Globus pallidus (tissue), 1 donor: Measurements from ENCODE around the gene TOR2A.

Source experiments
- DNase-seq: peaks from one replicate; pipeline ENCODE4 v3.0.0-alpha.2; 2015; ENCODE audit warnings: low spot score

TOR2A gene

DNA sequence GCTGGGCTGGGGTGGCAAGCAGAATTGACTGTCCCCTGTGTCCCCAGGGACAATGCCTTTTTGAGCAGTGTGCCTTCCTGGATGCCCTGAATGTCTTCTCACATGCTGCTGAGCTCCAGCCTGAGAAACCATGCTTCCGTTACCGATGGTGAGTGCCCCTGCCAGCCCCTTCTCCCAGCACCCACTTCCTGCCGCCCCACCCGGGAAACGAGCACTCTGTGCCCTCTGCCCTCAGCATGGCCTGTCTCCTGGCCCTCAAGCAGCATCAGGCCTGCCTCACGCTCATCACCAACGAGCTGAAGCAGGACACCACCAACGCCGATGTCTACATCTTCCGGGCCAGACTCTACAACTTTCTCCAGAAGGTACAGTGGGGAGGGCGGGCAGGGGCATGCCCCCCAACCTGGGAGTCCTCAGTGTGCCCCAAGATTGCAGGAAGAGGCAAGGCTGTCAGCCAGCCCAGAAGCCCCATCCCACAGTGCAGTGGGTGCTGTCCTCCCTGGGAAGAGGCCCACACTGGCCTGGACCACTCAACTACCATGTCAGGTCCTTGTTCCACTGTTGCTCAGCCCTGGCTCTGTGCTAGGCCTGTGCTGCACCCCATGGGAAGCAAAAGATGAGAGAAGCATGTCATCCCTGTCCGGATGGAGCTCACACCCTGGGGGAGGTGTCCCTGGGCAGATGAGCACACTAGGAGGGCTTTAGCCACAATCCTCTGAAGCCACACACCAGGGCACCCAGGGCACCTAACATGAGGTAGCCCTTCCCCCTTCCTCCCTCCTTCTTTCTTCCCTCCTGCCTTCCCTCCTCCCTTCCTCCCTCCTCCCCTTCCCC is 14.8 kb downstream of the TOR2A start:
- DNase-seq: no peak

DNA sequence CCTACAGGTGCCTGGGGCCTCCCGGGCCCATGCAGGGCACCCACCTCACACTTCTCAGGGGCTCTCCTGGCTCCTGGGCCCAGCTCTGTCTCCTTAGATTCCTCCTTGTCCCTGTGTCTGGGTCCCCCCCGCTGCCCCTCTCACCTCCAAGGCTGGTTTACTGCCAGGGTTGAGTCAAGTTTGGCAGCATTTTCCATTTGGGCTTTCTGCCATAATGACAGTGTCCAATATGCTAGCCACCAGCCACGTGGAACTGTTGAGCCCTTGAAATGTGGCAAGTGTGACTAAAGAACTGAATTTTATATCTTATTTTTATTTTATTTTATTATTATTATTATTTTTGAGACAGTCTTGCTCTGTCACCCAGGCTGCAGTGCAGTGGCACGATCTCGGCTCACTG is 17.3 kb downstream of the TOR2A start:
- DNase-seq: no peak

DNA sequence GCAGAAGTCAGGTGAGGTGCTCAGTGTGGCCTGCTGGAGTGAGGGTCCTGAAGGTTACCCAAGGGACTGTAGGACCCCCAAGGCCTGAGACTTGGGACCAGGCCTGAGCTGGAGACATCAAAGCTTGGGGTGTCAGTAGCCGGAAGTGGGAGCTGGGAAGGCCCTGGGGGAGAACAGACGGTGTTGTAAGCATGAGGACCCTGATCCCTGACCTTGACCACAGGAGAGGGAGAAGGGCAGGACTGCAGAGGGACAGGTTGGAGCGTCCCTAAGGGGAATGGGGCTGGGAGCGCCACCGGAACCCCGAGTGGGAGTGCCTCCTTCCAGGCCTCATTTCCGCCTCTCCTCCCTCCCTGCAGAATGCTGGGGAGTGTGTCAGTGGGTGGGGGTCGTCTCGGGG is 18.7 kb downstream of the TOR2A start:
- no peak for DNase-seq

DNA sequence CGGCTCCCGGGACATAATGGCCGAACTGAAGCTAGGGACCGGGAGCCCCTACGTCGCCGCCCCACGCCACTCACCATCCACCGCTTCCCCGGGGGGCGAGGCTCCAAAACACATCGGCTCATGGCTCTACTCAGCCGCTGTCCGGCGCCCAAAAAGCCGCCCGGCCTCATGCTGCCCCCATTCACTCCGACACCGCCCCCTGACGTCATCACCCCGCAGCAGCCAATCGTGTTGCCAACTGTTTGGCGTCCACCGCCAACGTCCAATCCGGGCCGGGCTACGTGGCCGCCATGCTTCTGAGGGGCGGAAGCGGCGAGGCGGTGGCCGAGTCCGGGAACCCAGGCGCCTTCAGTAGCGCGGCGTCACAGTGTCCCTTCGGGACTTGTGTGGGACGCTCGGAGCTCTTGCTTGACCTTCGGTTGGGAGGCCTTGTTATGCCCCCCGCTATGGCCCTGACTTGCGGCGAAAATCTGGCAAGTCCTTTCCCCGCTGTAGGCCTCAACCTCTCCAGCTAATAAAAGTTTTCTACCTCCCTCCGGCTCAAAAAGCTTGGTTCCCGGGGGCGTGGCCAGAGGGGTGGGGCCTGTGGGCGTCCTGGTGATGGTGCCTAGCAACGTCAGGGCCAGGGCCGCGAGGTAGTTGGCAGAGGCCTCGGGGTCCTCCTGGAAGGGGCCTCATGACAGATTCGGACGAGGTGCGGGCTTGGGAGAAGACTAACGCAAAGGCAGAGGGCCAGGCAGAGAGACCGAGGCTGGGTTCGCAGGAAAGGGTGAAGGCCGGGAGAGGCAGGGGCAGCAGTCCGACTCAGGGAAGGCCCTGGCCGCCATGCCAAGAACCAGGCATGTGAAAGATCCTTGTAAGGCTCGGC is 19.4 kb downstream of the TOR2A start, which contains the start of the genes PTRH1 and TTC16:
PTRH1 (minus strand) TSS at position 194 of the 868 bp plus-strand sequence; CDS start at position 170, 24 bp downstream.
TTC16 (plus strand) TSS at position 610 of the 868 bp plus-strand sequence; CDS start at position 677, 67 bp downstream.
- DNase-seq: peak; percentile 95

DNA sequence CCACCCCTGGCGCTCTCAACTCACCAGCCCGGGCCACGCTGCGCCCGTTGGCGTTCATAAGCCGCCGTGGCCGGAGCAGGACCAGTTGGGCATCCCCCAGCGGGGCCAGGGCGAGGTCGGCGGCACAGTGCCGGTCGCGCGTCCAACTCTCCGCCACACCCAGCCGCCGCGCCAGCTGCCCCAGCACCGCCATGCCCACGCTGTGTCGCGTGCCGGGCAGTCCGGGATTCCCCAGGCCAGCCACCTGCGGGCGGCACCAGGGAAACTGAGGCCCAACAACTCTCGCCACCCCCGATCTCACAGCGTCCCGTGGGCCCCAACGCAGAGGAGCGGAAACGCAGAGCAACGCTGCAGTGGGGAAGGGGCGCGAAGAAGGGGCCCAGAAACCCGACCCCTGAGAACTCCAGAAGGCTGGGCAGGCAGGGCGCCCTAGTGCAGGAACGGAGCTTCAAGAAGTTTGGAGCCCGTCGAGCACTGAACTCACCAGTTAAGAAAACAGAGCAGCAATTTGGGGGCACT is 20.1 kb downstream of the TOR2A start:
- DNase-seq: no peak

DNA sequence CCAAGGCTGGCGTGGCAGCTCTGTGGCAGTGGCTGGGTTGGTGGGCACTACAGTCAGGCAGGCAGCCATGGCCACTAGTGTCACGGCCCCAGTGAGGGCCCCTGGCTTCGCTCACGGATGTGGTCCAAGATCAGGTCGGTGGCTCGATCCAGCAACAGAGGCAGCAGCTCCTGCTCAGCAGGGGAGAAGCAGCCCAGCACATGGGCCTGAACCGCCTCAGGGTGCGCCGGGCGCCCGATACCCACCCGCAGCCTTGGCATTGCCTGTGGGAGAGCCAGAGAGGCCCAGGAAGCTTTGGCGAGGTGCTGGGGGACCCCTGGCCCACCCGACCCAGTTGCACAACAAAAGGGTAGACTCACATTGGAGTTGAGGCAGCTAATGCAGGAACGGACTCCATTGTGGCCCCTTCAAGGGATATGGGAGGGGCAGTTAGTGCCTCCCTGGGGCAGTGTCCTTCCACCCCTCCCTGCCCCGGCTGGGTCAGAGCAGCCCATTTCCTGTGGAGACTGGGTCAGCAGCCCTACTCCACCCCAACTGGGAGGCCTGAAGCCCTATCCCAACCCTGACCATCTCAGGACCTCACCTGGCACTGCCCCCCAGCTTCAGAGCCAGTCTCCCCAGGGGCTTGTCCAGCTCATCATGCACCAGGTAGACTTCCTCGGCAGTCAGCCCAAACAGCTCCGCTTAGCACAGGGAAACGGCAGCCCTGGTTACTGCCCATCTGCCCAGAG is 20.9 kb downstream of the TOR2A start:
- no peak for DNase-seq

DNA sequence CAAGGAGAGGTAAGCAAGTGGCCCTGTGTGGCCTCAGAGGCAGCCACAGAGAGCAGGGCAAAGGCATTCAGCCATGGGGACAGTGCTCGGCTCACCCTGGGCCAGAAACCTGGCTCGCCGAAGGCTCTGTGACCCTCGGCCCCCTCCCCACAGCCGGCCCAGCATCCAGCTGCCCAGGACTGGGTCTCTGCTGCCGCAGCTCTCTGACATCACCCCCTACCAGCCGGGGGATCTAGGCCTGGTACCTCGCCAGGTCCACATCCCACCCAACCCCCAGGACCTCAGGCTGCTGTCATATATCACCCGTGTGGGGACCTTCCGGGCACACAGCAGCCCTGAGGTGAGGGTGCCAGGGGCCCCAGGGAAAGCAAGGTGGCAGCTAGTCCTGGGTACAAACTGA is 22.2 kb downstream of the TOR2A start:
- DNase-seq: no peak

DNA sequence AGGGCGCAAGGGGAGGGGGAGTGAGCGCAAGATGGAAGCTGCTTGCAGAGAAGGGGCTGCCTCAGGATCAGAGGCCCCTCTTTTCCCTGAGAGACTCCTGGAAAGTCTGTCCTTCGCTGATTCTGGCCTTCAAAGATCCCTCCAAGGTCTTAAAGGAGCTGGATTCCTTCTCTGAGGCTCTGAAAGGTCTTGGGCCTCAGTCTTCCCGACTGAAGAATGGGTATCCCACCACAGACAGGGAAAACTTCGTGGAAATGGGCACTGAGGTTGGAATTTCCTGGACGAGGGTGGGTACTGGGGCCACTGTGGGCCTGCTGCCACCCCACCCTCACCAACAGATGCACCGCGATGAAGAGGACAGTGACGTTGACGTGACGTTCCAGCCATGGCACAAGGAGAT is 22.7 kb downstream of the TOR2A start:
- no peak for DNase-seq

DNA sequence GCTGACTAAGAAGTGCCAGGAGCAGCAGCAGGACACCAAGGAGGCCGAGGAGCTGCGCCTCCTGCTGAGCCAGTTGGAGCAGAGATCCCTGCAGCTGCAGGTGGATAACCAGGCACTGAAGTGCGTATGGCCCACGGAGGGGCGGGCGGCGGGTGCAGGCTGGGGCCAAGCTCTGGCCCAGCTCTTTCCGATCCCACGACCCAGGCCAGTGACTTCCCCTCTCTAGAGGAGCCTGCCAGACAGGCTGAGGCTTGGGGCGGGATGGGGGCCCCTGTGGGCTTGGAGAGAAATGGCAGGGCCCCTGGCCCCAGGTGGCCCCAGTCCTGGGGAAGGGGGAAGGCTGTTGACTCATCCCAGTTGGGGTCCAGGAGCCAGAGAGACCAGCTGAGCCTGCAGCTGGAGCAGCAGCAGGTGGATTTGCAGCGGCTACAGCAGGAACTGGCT is 23.2 kb downstream of the TOR2A start:
- no peak for DNase-seq

DNA sequence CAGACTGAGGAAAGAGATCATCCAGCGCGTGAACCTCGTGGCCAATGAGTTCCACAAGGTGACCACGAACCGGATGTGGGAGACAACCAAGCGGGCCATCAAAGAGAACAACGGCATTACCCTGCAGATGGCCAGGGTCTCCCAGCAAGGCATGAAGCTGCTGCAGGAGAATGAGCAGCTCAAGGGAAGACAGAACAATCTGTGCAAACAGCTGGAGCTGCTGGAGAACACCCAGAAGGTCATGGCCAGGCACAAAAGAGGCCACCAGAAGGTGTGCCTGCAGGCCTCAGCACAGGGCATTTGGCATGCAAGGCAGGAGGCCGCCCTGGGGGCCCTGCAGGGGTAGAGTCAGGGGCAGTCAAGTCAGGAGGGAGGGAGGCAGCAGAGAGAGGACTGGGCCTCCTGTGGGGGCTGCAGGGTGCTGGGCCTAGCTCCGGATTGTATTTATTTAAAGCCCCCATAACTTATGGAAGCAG is 23.8 kb downstream of the TOR2A start:
- no peak for DNase-seq

DNA sequence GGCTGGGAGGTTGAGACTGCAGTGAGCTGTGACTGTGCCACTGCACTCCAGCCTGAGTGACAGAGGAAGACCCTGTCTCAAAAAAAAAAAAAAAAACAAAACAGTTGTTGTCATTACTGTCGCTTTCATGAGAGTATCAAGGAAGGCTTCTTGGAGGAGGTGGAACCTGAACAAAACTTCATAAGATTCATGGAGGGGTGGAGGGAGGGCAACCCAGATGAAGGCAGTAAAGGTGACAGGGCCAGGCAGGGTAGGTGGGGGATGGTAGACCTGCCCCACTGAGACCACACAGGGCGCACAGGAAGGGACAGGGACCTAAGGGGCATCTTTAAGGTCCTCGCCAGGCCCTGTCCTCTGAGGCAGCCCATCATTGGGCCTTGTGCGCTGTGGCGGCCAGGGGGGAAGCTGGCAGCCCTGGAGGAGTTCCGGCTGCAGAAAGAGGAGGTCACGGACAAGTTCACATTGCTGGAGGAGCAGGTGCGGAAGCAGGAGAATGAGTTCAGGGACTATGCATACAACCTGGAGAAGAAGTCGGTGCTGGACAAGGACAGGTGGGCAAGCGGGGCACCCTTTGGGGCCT is 24.8 kb downstream of the TOR2A start:
- no peak for DNase-seq

DNA sequence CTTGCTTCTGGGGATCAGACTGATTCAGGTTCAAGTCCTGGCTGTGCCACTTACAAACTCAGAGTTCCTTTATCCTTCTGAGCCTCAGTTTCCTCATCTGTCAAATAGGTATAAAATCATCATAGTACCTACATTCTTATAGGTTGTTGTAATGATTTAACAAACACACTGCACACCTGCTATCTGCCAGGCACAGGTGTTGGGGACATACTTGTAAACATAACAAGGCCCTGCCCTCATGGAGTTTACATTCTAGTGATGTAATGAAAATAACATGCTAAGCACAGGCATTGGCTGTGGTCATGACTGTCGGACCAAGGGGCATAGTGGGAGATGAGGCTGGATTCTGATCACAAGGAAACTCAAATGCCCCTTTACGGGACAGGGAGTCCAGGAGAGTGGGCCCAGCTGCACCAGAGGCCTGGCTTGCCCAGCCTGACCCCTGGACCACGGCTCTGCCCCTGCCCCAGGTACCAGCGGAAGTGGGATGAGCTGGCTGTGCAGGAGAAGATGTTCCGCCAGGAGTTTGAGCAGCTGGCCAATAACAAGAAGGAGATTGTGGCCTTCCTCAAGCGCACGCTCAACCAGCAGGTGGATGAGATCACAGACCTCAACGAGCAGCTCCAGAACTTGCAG is 26.0 kb downstream of the TOR2A start:
- DNase-seq: no peak

DNA sequence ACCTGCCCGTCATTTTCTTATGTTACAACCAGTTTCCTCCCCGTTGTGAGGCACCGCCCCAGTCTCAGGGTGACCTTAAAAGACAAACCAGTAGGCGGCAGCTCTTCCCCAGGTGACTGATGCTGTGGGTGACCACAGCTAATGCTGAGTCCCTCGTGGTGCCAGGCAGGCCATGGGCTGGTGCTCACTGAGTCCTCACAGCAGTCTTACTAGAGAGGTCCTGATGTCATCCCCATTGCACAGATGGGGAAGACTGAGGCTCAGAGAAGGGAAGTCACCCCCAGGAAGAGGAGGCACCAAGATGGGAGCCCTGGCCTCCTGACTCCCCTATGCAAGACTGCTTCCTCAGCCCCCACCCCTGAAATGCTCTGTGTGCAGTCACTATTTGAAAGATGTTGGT is 27.3 kb downstream of the TOR2A start:
- no peak for DNase-seq

DNA sequence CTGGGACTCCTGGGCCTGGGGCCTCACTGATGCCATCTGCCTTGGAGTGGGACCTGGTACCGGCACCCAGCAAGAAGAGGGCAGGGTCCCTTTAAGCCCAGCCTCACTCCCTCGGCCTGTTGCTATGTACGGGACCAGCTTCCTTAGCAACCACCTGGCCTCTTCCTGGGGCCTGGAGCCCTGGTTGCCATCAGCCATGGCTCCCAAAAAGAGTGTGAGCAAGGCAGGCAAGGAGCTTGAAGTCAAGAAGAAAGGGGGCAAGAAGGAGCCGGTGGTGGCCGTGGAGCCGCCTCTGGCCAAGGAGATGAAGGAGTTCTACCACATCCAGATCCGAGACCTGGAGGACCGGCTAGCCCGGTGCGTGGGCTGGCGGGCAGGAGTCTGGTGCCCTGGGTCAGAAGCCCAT is 28.3 kb downstream of the TOR2A start, which contains the start of gene CFAP157:
CFAP157 (plus strand) TSS at position 153 of the 406 bp plus-strand sequence; CDS start at position 197, 44 bp downstream.
- no peak for DNase-seq

DNA sequence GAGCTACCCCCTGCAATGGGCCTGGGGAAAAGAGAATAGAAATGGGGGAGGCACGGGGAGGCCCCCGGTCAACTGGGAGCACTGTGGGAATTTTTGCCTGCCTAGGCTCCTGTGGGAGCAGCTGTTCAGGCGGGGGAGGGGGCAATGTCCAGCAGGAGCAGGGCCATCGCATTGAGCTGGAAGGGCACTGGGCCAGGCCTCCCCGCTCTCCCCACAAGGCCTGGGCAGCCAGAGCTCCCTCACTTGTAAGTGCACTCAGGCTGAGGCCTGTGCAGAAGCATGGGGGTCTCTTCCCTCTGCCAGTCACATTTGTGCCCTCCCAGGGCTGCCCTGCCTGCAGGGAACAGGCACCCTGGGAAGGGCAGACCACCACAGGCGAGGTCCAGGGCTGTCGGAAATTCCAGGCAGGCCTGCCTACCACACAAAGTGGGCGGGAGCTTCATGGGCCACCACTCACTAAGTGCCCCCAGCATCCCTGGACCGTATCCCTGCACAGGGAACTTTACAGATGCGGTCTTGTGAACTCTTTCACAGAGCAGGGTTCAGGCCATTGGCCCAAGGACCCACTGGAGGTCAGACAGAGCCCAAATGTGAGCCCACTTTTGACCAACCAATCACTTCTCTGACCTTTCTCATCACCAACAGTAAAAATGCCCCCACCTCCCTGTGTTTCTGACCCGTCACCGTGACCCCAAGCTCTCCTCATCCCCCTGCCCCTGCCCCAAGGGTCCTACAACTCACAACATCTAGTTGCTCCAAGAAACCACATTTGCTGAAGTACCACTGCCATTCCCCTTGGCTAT is 29.3 kb downstream of the TOR2A start:
- DNase-seq: no peak

DNA sequence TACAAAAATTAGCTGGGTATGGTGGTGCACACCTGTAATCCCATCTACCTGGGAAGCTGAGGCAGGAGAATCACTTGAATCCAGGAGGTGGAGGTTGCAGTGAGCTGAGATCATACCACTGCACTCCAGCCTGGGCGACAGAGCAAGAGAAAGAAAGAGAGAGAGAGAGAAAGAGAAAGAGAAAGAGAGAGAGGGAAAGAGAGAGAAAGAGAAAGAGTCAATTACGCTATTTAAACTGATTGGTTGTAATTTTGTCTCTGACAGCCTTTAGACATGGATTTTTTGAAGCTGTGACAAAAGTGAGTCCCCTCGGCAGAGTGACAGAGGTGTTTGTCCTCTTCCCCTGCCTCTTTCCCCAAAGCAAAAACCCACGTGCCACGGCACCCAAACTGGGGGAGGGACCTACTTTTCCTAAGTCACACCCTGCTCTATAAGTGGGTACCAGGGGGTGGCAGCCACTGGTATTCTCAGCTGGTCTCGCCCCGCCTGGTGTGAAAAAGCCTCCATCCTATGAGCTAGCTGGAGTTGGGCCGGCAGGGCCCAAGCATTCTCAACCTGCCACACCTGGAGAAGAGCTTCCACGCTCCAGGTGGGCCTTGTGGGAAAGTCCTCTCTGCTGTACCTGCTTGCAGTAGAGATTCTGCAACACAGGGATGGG is 31.7 kb downstream of the TOR2A start:
- DNase-seq: no peak

DNA sequence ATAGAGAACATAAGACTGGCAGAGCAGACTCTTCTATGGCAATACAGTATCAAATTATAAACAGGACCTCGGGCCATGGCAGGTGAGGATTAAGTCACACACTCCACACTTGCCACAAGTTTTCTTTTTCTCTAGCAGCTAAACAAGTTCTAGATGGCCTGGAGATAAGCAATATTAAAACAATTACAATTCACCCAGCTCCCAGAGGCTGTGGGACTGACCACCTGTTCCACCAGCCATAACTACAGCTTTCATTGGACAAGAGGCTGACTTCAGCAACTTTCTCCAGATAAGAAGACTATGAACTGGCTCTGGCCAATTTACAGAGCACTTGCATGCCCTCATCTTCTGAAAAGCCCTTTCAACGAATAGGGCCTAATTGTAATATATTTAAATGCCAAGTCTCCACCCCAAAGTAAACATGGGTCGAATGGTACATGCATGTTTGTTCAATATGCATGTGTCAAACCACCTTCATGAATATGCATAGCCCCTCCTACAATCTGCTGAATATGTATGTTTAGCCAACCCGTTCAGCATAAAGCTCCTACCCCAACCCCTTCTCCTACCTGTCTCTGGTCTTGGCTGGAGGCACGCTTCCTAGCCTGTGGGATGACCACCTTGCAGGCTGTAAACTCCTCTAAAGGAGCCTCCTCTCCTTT is 34.4 kb downstream of the TOR2A start:
- DNase-seq: no peak

DNA sequence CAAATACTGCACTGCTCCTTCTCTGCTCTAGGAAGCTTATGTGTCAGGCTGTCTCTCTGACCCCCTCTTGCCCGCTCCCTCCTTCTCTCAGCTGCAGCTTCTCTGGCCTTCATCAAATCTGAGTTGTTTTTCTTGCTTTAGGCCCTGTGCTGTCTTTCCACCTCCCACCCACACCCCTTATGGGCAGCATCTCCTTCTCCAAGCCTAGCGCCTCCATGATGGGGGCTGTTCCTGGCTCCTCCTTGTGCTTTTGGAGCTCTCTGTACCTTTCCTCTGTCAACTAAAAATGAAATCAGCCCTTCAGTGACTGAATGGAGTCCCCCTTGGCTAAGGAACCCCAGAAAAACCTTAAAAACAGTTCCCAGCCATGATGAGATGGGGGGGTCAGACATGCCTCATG is 35.0 kb downstream of the TOR2A start:
- DNase-seq: no peak
